Measurements from ENCODE around the gene PYROXD2. TPM values are rescaled to one million over a fixed set of nuclear protein-coding genes. Genes with fewer than 3 reads are reported as not detected.

Gene PYROXD2
- polyA plus RNA-seq, 1 of the 3 experiments (the other 2 are of a cell fraction) = 26.7 TPM

DNA sequence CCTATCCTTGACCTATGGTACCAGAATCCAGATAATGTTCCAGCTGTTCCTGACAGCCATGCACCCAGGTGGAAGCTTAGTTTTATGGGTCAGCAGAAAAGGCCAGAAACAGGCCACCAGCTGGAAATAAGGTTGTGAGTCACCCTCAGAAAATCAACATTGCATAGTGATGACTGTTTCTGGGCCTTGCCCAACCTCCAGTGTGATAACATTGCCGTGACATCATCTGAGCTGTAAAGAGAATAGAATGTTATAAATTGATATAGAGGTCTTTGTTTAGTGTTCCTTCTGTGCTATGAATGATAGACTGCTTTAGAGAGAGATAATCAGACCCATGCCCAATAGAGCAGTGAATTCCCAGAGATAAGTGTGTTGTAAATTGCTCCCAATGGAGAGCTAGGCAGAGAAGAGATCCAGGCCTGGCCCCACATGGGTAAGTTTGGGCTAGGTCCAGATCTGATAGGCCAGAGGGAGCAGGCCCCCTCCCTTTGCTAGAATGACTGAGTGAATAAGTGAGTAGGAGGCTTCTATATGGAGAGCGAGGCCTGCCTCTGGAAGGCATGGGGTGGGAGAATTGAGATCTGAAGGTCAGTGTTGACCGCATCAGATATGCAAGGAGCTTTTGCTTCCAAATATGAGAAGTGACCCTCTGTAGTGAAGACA lies 46.0 kb upstream of the PYROXD2 start (continued):
- TF ChIP-seq POLR2AphosphoS5 (IDR thresholded peaks at IDR 0.05; ENCODE audit: low read depth, low read length) = peak; percentile 81
- peak; percentile 51; the same call in 1 of the 2 replicates for TF ChIP-seq RCOR1 (IDR thresholded peaks at IDR 0.05; ENCODE audit: low read length)
- TF ChIP-seq MEF2A (IDR thresholded peaks at IDR 0.05; ENCODE audit: borderline replicate concordance, low read depth) = peak; percentile 62; the same call in 1 of the 2 replicates
- TF ChIP-seq ELF1 (IDR thresholded peaks at IDR 0.05) = no peak
- no peak for TF ChIP-seq FOXM1 (IDR thresholded peaks at IDR 0.05; ENCODE audit: low read depth)
- peak; percentile 96 for TF ChIP-seq TCF12 (IDR thresholded peaks at IDR 0.05)
- TF ChIP-seq EZH2phosphoT487 (IDR thresholded peaks at IDR 0.05; ENCODE audit: borderline replicate concordance, low read depth) = no peak
- TF ChIP-seq TAF1 (IDR thresholded peaks at IDR 0.05; ENCODE audit: borderline replicate concordance, low read depth, low read length) = no peak
- TF ChIP-seq EP300 (IDR thresholded peaks at IDR 0.05; ENCODE audit: borderline replicate concordance in 1 of 2, low read depth in 1 of 2, low read length in 1 of 2) = peak; percentile 65; a peak in 3 of 4 replicates
- no peak for TF ChIP-seq USF1 (IDR thresholded peaks at IDR 0.05; ENCODE audit: borderline replicate concordance, low read depth)
- TF ChIP-seq YY1 (IDR thresholded peaks at IDR 0.05; ENCODE audit: low read depth) = no peak
- TF ChIP-seq CHD2 (IDR thresholded peaks at IDR 0.05; ENCODE audit: low read length, partially characterized antibody) = peak; percentile 53
- peak; percentile 85; the same call in 1 of the 2 replicates for TF ChIP-seq FOXJ3 (CRISPR knock-in tag; IDR thresholded peaks at IDR 0.05)
- no peak for TF ChIP-seq NRF1 (IDR thresholded peaks at IDR 0.05; ENCODE audit: low read depth, low read length)
- TF ChIP-seq TEAD4 (IDR thresholded peaks at IDR 0.05; ENCODE audit: borderline replicate concordance, insufficient read depth) = peak; percentile 87
- TF ChIP-seq JUND (IDR thresholded peaks at IDR 0.05) = peak; percentile 99
- TF ChIP-seq NFIC (IDR thresholded peaks at IDR 0.05; ENCODE audit: borderline replicate concordance) = peak; percentile 75
- peak; percentile 99 for TF ChIP-seq FOSL2 (IDR thresholded peaks at IDR 0.05; ENCODE audit: borderline replicate concordance, low read depth)
- TF ChIP-seq, protein P1, sequence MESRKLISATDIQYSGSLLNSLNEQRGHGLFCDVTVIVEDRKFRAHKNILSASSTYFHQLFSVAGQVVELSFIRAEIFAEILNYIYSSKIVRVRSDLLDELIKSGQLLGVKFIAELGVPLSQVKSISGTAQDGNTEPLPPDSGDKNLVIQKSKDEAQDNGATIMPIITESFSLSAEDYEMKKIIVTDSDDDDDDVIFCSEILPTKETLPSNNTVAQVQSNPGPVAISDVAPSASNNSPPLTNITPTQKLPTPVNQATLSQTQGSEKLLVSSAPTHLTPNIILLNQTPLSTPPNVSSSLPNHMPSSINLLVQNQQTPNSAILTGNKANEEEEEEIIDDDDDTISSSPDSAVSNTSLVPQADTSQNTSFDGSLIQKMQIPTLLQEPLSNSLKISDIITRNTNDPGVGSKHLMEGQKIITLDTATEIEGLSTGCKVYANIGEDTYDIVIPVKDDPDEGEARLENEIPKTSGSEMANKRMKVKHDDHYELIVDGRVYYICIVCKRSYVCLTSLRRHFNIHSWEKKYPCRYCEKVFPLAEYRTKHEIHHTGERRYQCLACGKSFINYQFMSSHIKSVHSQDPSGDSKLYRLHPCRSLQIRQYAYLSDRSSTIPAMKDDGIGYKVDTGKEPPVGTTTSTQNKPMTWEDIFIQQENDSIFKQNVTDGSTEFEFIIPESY (IDR thresholded peaks at IDR 0.05; ENCODE audit: borderline replicate concordance, low read depth) = no peak
- TF ChIP-seq, protein P2, sequence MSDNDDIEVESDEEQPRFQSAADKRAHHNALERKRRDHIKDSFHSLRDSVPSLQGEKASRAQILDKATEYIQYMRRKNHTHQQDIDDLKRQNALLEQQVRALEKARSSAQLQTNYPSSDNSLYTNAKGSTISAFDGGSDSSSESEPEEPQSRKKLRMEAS (IDR thresholded peaks at IDR 0.05; ENCODE audit: low read depth) = 0 out of 2 replicates have a peak, but pooled peaks have one; percentile 13
- TF ChIP-seq SMC3 (IDR thresholded peaks at IDR 0.05; ENCODE audit: low read depth, low read length) = no peak
- TF ChIP-seq, protein P3, sequence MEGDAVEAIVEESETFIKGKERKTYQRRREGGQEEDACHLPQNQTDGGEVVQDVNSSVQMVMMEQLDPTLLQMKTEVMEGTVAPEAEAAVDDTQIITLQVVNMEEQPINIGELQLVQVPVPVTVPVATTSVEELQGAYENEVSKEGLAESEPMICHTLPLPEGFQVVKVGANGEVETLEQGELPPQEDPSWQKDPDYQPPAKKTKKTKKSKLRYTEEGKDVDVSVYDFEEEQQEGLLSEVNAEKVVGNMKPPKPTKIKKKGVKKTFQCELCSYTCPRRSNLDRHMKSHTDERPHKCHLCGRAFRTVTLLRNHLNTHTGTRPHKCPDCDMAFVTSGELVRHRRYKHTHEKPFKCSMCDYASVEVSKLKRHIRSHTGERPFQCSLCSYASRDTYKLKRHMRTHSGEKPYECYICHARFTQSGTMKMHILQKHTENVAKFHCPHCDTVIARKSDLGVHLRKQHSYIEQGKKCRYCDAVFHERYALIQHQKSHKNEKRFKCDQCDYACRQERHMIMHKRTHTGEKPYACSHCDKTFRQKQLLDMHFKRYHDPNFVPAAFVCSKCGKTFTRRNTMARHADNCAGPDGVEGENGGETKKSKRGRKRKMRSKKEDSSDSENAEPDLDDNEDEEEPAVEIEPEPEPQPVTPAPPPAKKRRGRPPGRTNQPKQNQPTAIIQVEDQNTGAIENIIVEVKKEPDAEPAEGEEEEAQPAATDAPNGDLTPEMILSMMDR (IDR thresholded peaks at IDR 0.05) = no peak
- TF ChIP-seq RAD21 (IDR thresholded peaks at IDR 0.05; ENCODE audit: low read length) = no peak
- no peak for TF ChIP-seq GABPA (IDR thresholded peaks at IDR 0.05; ENCODE audit: low read depth)
